Right cardiac atrium (tissue), 5 donors: Measurements from ENCODE around the gene MNT. TPM values are rescaled to one million over a fixed set of nuclear protein-coding genes. Genes with fewer than 3 reads are reported as not detected.

Source experiments
- ATAC-seq, 2 donors: fragments of 200-7000 bp; cut with Tn5 transposase; one replicate each; pipeline versions ENCODE4 v1.8.0 to v1.9.1; 2020; ENCODE audit warnings: moderate library complexity in 2 of 2, mild to moderate bottlenecking in 1 of 2
- DNase-seq, 3 donors: peaks; one replicate each; pipeline ENCODE4 v3.0.0-alpha.2; 2020
- H3K27ac ChIP-seq: one replicate; pipeline ENCODE4 v1.5.1; 2013; ENCODE audit warnings: mild to moderate bottlenecking, low read length, control low read depth, moderate library complexity
- H3K27me3 ChIP-seq: one replicate; pipeline ENCODE4 v1.6.1; 2013; ENCODE audit not compliant: control insufficient read depth, insufficient read depth
- H3K4me1 ChIP-seq: one replicate; pipeline ENCODE4 v1.6.1; 2013; ENCODE audit warnings: low read length; ENCODE audit not compliant: control insufficient read depth, insufficient read depth
- H3K4me3 ChIP-seq: one replicate; pipeline ENCODE4 v1.5.1; 2013; ENCODE audit warnings: low read length, control low read depth
- H3K9me3 ChIP-seq: one replicate; pipeline ENCODE4 v1.6.1; 2013; ENCODE audit warnings: low read length; ENCODE audit not compliant: control insufficient read depth
- WGBS: extraction: QIAGEN DNeasy Blood & Tissue Kit; methylation state at CpG from one replicate; pipeline ENCODE4 v1.1.7; 2013; 5-methylcytosine and 5-hydroxymethylcytosine counted together
- intact Hi-C, 4 donors: fragments of 100-400 bp; cut with DNase I; formaldehyde crosslinking; loops; one replicate each; pipeline versions ENCODE4 v1.11.0 to v1.14.0; 2022 to 2023
- polyA plus RNA-seq: library from polyadenylated mRNA; stranded (reverse); fragments of 200-250 nt; gene quantifications from one replicate; pipeline ENCODE4 v1.2.3, GENCODE V29; 2013
- total RNA-seq, 4 donors: library from RNA; stranded (reverse); fragmentation: NEBNext Ultra II Directional; extraction: Animal tissue kit (Norgen Biotek cat#: 25700); gene quantifications; one replicate each; pipeline ENCODE4 v1.2.1, GENCODE V29; 2021
- donor health status: healthy with polysubstance abuse.
- donor health status: DM: no; HTN: yes; CAD: no.
- donor health status: DM: no; HTN: no; CAD: no.
- donor health status: DM: no; HTN: yes; CAD: no; lungs with severe emphysema.
- donor health status: DM: yes; HTN: yes; CAD: no.

MNT gene
- total and polyA plus RNA-seq, 5 donors, result 6.8 to 11.8 (median 10.6) TPM

DNA sequence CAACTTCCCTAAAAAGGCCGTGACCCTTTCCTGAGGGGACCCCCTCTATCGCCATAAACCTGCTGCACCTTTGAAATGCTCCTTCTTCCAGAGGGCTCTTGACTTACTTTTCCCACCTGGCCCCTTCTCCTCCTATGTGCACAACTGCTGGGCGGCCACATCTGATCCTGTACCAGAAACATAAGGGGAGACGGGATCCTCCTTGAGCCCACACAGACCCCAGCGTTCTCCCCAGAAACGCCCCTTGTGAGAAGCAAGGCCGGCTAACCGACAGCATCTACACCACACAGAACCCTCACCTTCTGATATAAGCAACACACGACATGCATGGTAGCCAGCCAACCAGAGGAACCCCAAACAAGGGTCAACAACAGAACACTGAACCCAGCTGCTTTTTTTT, 14.2 kb upstream of the MNT start:
- Histone ChIP-seq H3K4me3 (no peak overlapping the region), H3K9me3 (no peaks in the 10 kb centered on the region), H3K27me3 (no peaks in the 10 kb centered on the region), H3K4me1 (no peaks in the 10 kb centered on the region), H3K27ac (no peak overlapping the region)
- intact Hi-C loops, result loop anchor here in 3 of 4 donors (2.0 to 10.0 kb wide), 3 partner anchors 32 to 50 kb away; no protein-coding TSS in a partner anchor
- ATAC-seq (no peak), DNase-seq (no peak)
- WGBS, result 86% methylated on average over 9 of the region's 9 CpGs

DNA sequence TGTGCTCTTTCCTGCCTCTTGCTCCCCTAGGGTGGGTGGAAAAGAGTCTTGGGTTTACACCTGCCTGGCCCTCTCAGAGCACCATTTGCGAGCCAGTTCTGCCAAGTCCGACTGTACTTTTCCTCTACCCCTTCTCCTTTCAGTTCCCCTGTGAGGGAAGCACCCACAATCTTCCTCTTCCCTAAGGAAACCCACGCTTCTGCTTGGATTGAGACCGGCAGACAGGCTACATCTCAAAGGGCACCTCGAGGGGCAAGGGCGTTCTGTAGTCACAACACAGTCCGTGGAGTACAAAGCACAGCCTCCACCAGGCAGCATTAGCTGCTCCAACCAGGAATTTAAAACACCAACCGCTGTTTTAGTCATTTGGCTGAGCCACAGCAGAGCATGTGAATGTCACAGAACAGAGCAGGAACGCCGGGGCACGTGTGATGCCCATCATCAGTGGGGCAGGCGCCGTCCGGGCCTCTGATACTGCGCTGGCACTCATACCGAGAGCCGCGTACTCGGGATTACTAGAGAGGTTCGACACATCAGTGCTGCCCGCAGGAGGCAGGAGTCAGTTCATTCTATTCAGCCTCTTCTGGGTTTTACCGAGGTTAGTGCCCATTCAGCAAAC, 13.7 kb upstream of the MNT start:
- DNase-seq (no peak), ATAC-seq (no peak)
- WGBS, result 92% methylated on average over 22 of the region's 22 CpGs
- intact Hi-C loops, result loop anchor here in 3 of 4 donors (2.0 to 10.0 kb wide), 3 partner anchors 32 to 50 kb away; no protein-coding TSS in a partner anchor
- Histone ChIP-seq H3K4me1 (no peaks in the 10 kb centered on the region), H3K4me3 (no peak overlapping the region), H3K27me3 (no peaks in the 10 kb centered on the region), H3K27ac (no peak overlapping the region), H3K9me3 (no peaks in the 10 kb centered on the region)

DNA sequence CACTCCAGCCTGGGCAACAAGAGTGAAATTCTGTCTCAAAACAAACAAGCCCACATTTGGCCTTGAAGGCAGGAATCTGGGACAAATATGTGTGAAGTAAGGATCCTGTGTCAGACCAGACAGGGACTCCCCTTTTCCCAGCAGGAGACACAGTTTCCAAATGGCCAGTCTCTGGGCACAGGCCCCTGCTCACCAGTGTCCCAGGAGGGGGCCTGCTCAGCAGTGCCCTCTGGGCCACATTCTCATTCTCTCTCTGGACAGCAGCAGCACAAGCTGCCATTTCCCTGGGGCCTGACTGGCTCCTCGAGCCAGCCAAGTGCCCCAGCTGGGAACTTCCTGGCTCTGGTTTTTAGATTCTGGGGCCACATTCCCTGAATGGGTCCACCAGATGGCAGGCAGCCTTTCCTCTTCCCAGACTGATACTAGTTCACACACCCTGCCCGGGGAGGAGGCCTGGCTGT, 11.7 kb upstream of the MNT start:
- 21% methylated on average over 2 of the region's 2 CpGs for WGBS
- Histone ChIP-seq H3K4me1 (peaks cover under 1% of the 10 kb centered on the region), H3K9me3 (no peaks in the 10 kb centered on the region), H3K27ac (peak overlapping the region; percentile 3), H3K27me3 (no peaks in the 10 kb centered on the region), H3K4me3 (no peak overlapping the region)
- DNase-seq (peak in 2 of 3 donors; percentile 40 to 68), ATAC-seq (peak; percentile 43 to 49)
- intact Hi-C loops, result loop anchor here in 1 of 4 donors (10.0 kb wide), 1 partner anchor 48 kb away; no protein-coding TSS in a partner anchor

DNA sequence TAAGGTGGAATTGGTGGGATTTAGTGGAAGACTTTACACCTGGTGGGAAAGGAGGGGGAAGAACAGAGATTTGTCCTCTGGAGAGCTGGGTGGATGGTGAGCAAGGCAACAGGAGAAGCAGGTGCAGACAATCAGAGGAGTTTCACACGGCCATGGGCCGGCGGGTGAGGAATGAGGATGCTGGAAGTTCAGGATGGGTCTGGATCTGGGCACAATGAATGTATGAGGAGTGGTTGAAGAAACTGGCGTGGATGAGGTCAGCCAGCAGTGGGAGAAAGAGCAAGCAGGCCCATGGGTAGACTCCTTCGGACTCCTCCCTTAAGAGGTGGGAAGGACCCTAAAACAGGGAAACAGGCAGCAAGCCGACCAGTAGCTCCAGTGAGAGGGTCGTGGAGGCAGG, 10.1 kb upstream of the MNT start:
- Histone ChIP-seq H3K9me3 (no peaks in the 10 kb centered on the region), H3K27me3 (no peaks in the 10 kb centered on the region), H3K27ac (no peak overlapping the region), H3K4me1 (peaks cover 3% of the 10 kb centered on the region), H3K4me3 (no peak overlapping the region)
- WGBS, result 91% methylated on average over 7 of the region's 7 CpGs
- intact Hi-C loops, result loop anchor here in 1 of 4 donors (10.0 kb wide), 1 partner anchor 46 kb away; no protein-coding TSS in a partner anchor
- peak in 1 of 3 donors; percentile 16 for DNase-seq
- no peak for ATAC-seq

DNA sequence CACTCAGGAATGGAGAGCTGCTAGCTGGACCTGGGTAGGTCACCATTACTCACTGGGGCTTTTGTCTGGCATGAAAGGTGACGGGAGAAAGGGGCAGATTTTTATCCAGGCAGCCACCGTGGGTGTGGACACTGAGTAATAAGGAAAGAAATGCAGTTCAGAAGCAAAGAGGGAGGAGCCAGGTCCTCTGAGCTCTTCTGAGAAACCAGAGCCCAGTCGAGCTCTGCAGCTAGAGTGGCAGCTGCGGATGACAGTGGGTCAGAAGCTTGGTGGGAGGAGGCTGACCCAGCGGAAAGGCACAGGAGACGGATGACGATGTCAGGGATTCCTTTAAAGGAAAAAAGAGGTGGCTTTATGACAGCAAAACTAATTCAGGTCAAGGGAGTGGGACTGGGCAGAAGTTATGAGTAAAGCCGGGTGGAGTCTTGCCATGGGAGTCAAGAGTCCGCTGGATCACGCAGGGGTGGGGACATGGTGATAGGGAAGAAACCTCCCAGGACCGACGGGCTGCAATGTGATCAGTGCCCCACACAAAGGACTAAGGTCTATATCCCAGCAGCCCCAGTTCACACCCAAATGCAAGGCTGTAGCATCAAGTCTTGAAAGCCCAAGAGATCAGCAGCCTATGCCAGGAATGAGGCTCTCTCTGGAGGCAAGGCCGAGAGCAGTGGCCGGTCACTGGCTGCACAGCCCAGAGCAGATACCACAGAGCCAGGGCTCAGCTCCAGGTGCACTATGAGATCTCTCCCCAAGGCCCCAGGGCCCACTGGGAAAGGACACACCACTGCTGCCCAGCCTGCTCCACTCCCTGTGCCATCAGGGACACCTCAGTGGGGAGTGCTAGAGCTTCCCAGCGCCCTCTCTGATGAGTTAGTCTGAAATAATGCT, 6.3 kb upstream of the MNT start:
- DNase-seq (peak; percentile 80 to 83 (median 83)), ATAC-seq (peak; percentile 73 to 88)
- H3K27ac ChIP-seq, result peak overlapping the region; percentile 89
- H3K4me3 ChIP-seq, result no peak overlapping the region
- 45% methylated on average over 15 of the region's 15 CpGs for WGBS
- no peaks in the 10 kb centered on the region for H3K27me3 ChIP-seq
- H3K9me3 ChIP-seq, result no peaks in the 10 kb centered on the region
- intact Hi-C loops, result loop anchor here in 1 of 4 donors (2.0 kb wide), 1 partner anchor 16 kb away; no protein-coding TSS in a partner anchor
- H3K4me1 ChIP-seq, result peaks cover 6% of the 10 kb centered on the region

DNA sequence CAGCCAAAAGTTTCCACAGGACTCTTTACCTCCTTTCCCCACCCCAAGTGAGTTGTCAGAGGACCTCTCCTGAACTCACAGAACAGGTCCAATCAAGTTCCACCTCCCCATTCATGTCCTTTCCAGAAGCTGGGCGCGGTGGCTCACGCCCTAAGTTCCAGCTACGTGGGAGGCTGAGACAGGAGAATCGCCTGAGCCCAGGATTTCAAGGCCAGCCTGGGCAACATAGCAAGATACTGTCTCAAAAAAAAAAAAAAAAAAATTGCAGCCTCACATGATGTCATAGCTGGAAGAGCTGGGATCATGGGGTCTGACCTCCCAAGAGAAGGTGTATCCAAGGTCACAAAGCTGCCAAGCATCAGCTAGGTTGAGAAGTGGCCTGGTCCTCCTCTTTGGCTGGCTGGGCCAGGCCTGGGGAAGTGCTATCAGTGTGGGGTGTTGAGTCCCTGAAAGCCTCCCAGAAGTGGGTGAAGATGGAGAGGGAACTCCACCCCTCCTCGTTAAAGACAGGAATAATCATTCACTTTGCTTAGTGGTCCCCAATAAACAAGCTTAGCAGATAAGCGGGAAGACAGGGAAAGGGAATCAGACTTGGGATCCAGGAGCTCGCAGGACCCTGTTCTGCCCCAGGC, 5.5 kb upstream of the MNT start:
- 74% methylated on average over 8 of the region's 8 CpGs for WGBS
- peak in 1 of 3 donors; percentile 49 for DNase-seq
- no peak for ATAC-seq
- intact Hi-C loops, result loop anchor here in 1 of 4 donors (2.0 kb wide), 1 partner anchor 16 kb away; no protein-coding TSS in a partner anchor
- Histone ChIP-seq H3K27ac (peak overlapping the region; percentile 46), H3K27me3 (no peaks in the 10 kb centered on the region), H3K4me1 (peaks cover 6% of the 10 kb centered on the region), H3K9me3 (no peaks in the 10 kb centered on the region), H3K4me3 (no peak overlapping the region)

DNA sequence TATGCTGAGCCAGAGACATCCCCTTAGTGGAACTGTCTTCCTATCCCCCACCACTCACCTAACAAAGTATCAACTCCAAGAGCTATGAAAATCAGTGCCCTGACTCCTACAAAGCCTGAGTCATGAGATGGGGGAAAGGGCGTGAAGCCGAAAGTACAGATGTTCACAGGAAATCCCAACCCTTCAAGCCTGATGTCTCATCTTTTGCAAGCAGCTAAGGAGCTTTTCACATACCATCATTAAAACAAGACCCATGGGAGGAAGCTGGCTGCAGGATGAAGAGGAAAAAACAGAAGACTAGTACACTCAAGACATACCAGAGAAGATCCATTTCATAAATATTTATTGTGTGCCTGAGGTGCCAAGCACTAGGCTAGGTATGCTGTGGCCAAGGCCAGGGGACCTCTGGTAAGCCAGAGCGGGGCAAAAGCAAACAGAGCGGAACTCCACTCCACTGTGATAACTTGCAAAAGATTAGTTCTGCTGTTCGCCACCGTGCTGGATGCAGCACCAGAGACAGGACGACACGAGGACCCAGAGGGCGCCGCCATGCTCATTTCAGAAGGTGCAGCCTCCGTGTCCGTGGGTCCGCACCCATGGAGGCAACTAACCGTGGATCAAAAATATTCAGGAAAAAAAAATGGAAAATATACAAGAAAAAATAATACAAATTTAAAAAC, 4.5 kb upstream of the MNT start:
- no peak overlapping the region for H3K27ac ChIP-seq
- WGBS, result 79% methylated on average over 14 of the region's 14 CpGs
- intact Hi-C loops, result no loop called here
- peaks cover 6% of the 10 kb centered on the region for H3K4me1 ChIP-seq
- no peaks in the 10 kb centered on the region for H3K27me3 ChIP-seq
- H3K9me3 ChIP-seq, result no peaks in the 10 kb centered on the region
- ATAC-seq (no peak), DNase-seq (peak in 1 of 3 donors; percentile 50)
- no peak overlapping the region for H3K4me3 ChIP-seq

DNA sequence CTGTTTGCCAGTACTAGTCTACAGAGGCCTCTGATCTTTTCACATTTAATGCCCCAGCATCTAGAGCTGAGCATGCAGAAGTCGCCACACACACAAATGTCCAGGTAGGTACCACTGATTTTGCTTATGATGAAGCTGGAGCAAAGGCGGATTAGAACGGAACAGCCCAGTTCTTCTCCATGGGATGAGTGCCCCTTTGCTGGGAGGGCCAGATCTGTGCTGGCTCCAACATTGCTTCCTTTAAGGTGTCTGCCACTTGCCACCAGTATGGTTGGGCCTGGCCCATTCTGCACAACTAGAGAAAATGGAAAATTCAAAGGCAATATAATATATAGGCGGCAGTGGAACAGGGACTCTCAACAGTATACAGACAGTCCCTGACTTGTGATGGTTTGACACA, 2.2 kb upstream of the MNT start:
- H3K4me3 ChIP-seq, result no peak overlapping the region
- no peak overlapping the region for H3K27ac ChIP-seq
- no peak for ATAC-seq
- intact Hi-C loops, result no loop called here
- peak in 2 of 3 donors; percentile 6 for DNase-seq
- H3K4me1 ChIP-seq, result peaks cover 11% of the 10 kb centered on the region
- WGBS, result 93% methylated on average over 4 of the region's 4 CpGs
- no peaks in the 10 kb centered on the region for H3K27me3 ChIP-seq
- no peaks in the 10 kb centered on the region for H3K9me3 ChIP-seq

DNA sequence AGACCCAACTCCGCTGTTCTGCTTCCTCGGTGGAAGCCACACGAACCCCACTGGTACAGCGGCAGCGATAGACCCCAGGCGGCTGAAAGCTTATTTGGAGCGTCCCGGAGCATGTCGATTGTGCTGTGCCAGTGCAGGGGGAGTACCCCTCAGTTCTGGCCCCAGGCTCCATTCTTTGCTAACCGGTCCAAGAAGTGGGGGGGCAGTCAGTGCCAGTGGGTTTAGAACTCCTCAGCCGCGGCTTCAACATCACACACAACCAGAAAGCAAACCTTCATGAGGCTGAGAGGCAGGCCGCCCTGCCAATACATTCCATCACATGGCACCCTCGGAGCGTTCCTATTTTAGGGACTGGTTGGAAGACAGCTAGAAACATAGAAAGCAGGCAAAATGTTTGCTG, 1.7 kb upstream of the MNT start:
- intact Hi-C loops, result no loop called here
- peak in 2 of 3 donors; percentile 42 to 50 for DNase-seq
- no peak for ATAC-seq
- Histone ChIP-seq H3K27me3 (no peaks in the 10 kb centered on the region), H3K4me1 (peaks cover 11% of the 10 kb centered on the region), H3K9me3 (no peaks in the 10 kb centered on the region), H3K27ac (peak overlapping the region; percentile 39), H3K4me3 (peak overlapping the region; percentile 76)
- WGBS, result 16% methylated on average over 15 of the region's 15 CpGs

DNA sequence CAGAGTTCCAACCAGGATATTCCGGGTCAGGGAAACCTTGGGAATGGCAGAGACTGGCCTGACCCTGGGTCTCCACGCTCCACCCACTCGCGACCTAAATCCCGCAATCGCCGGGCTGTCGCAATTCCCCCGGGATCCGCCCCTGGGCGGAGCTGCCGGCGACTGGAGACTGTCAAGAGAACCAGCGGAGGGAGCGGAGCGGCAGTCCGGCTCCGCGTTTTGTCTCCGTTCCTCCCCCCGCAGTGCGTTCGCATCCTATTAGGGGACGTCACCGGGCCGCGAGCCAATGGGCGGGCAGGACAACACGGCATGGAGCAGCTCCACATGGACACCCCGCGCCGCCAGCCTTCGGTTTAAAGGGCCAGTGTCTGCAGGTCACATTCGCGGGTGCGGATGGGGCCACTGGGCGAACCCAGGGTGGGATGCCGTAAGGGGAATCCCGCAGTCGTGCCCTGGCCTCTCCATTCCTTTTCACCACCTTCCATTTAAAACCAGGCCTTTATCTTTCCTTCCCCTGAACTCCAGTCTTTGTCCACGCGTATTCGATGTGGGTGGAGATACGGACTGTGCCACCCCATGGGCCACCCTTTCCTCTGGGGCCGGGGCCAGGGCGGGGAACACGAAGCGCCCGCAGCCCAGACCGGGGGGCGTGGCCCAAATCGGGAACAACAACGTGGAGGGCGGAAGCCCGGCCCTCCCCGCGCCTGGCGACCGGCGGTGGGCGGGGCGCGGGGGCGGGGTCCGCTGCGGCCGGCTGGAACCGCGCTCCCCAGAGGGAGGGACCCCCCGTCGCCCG, 764 bp upstream of the MNT start:
- WGBS, result under 1% methylated on average over 72 of the region's 72 CpGs
- intact Hi-C loops, result no loop called here
- Histone ChIP-seq H3K4me3 (peak overlapping the region; percentile 77), H3K4me1 (peaks cover 13% of the 10 kb centered on the region), H3K9me3 (no peaks in the 10 kb centered on the region), H3K27ac (peak overlapping the region; percentile 97), H3K27me3 (no peaks in the 10 kb centered on the region)
- ATAC-seq (peak; percentile 70 to 73), DNase-seq (peak; percentile 100)
